ENCODE results near the gene CDH20. TPM values are rescaled to one million over a fixed set of nuclear protein-coding genes. Genes with fewer than 3 reads are reported as not detected.

CDH20 gene
- total and polyA plus RNA-seq, 2 of the 4 experiments (the other 2 are of a cell fraction): not detected

DNA sequence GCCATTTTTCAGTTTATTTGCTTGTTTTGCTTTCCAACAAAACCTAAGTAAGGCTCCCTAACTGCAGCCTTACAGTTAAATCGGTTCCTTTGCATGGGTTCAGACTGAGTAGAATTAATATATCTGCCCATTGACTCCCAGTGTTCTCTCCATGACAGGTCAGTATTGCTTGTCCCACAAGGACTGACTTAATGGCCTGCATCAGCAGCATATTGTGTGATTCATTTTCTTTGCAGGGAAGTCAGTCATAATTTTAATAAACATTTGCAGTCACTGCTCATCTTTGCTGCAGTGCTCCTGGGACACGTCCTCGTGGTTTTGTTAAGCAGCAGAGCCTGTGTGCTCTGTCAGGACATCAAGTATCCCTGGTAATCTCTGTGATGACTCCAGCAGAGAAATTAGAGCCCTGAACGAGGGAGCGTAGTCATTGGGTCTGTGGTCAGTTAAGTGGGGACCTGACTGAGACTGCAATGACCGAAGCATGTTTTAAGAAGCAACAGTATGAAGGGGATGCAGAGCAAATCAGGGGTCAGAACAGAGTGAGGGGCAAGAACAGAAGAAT lies 93.3 kb downstream of the CDH20 start:
- Histone ChIP-seq H3K79me1 (ENCODE audit: low read depth in 1 of 2, low read length in 2 of 2) (no peaks in the 10 kb centered on the region), H3K27ac (ENCODE audit: insufficient read depth, low read length) (no peak overlapping the region), H2BK15ac (ENCODE audit: low read depth, low read length) (no peak overlapping the region), H4K91ac (ENCODE audit: insufficient read depth, low read depth, low read length) (no peak overlapping the region), H2AFZ (replicated peaks; ENCODE audit: low read length, poor library complexity) (no peak overlapping the region), H3K9me3 (ENCODE audit: control insufficient read depth, insufficient read depth, low read length) (no peaks in the 10 kb centered on the region), H3K36me3 (ENCODE audit: control insufficient read depth, insufficient read depth, low read length) (no peaks in the 10 kb centered on the region), H2AK9ac (replicated peaks; ENCODE audit: low read depth, low read length, poor library complexity) (no peak overlapping the region), H4K20me1 (ENCODE audit: insufficient read depth, low read length) (no peaks in the 10 kb centered on the region), H3K4me2 (ENCODE audit: low read depth, low read length) (no peak overlapping the region), H2AK5ac (ENCODE audit: low read depth, low read length) (no peak overlapping the region), H3K9ac (ENCODE audit: low read depth, low read length) (no peak overlapping the region), H3K4me1 (ENCODE audit: control insufficient read depth, insufficient read depth, low read length) (no peaks in the 10 kb centered on the region), H4K8ac (ENCODE audit: low read depth in 2 of 2, low read length in 2 of 2) (no peak overlapping the region), H3K14ac (replicated peaks; ENCODE audit: low read depth, low read length) (no peak overlapping the region), H2BK5ac (ENCODE audit: low read depth, low read length, poor library complexity, severe bottlenecking) (no peak overlapping the region), H3K4me3 (ENCODE audit: insufficient read depth, low read depth, low read length) (no peak overlapping the region), H3K27me3 (ENCODE audit: control insufficient read depth, insufficient read depth, low read length) (no peaks in the 10 kb centered on the region), H3K4ac (ENCODE audit: low read depth, low read length) (no peak overlapping the region), H3K18ac (ENCODE audit: low read depth, low read length) (no peak overlapping the region), H4K5ac (ENCODE audit: low read depth, low read length) (no peak overlapping the region), H3K23ac (ENCODE audit: low read depth, low read length) (no peak overlapping the region), H3K56ac (ENCODE audit: extremely low read depth, insufficient read depth, low read length) (no peak overlapping the region), H2BK120ac (ENCODE audit: low read depth, low read length) (no peak overlapping the region), H3K9me1 (ENCODE audit: insufficient read depth, low read length) (no peaks in the 10 kb centered on the region), H2BK20ac (ENCODE audit: low read depth, low read length) (no peak overlapping the region)
- dilution Hi-C loops (cut with HindIII; ENCODE audit: low sequenced_read_pairs, unreplicated experiment) (no loop called here), intact Hi-C loops (cut with micrococcal nuclease) (no loop called here), in situ Hi-C loops (cut with MboI; ENCODE audit: low sequenced_read_pairs) (no loop called here)
- ChIA-PET POLR2A (ENCODE audit: unreplicated experiment) (no interaction called here), CTCF (no interaction called here)
- DNase-seq (no peak), ATAC-seq (ENCODE audit: low read depth) (no peak)
- 60% methylated on average over 2 of the region's 6 CpGs; no CpG with 5 or more reads in 1 of the 2 experiments for whole genome bisulfite sequencing, 2 experiments (ENCODE audit: extremely low coverage in 2 of 2, insufficient read length in 1 of 2)
- no TSS peak for BruUV-seq (replicated peaks)
- no peak for TF ChIP-seq MXI1 (IDR thresholded peaks at IDR 0.05; ENCODE audit: borderline replicate concordance, low read depth, low read length)
- TF ChIP-seq CHD1 (IDR thresholded peaks at IDR 0.05; ENCODE audit: low read depth, low read length): no peak
- TF ChIP-seq, protein P1, sequence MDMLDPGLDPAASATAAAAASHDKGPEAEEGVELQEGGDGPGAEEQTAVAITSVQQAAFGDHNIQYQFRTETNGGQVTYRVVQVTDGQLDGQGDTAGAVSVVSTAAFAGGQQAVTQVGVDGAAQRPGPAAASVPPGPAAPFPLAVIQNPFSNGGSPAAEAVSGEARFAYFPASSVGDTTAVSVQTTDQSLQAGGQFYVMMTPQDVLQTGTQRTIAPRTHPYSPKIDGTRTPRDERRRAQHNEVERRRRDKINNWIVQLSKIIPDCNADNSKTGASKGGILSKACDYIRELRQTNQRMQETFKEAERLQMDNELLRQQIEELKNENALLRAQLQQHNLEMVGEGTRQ (IDR thresholded peaks at IDR 0.05; ENCODE audit: low read depth, low read length): no peak
- no peak for TF ChIP-seq MAFK (IDR thresholded peaks at IDR 0.05; ENCODE audit: low read depth, low read length)
- TF ChIP-seq RCOR1 (IDR thresholded peaks at IDR 0.05; ENCODE audit: insufficient replicate concordance, low read length): no peak
- no peak for TF ChIP-seq CEBPB (IDR thresholded peaks at IDR 0.05; ENCODE audit: low read depth, low read length)
